ENCODE measurements around the gene MARCHF6.

Gene MARCHF6

DNA sequence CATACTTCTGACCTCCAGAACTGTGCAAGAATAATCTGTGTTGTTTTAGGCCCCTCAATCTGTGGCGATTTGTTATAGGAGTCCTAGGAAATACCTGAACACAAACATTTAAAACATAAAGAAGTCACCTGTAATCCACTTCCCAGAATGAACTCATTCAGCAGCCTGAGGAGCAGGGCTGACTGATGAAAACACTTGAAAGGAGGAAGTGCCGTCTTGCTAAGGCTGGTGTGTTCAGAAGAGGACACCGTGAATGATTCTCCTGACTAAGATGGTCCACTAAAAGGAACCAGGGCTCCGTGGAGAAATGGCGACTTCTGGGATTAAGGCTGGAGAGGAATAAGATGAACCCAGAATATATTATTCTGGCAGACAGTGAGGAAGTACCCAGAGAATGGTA, 18.7 kb upstream of the MARCHF6 start:
- Histone ChIP-seq H3K4me3 (replicated peaks; ENCODE audit: insufficient read depth, low read length) (no peak overlapping the region), H3K27me3 (ENCODE audit: insufficient read depth, poor library complexity, severe bottlenecking) (peaks cover 7% of the 10 kb centered on the region), H3K27ac (replicated peaks) (no peak overlapping the region)
- peak in 1 of 2 experiments; percentile 53 for DNase-seq (ENCODE audit: low read depth in 1 of 2, low spot score in 1 of 2)
- TF ChIP-seq GABPA (IDR thresholded peaks at IDR 0.05; ENCODE audit: low read depth), result no peak
- TF ChIP-seq, protein P1, sequence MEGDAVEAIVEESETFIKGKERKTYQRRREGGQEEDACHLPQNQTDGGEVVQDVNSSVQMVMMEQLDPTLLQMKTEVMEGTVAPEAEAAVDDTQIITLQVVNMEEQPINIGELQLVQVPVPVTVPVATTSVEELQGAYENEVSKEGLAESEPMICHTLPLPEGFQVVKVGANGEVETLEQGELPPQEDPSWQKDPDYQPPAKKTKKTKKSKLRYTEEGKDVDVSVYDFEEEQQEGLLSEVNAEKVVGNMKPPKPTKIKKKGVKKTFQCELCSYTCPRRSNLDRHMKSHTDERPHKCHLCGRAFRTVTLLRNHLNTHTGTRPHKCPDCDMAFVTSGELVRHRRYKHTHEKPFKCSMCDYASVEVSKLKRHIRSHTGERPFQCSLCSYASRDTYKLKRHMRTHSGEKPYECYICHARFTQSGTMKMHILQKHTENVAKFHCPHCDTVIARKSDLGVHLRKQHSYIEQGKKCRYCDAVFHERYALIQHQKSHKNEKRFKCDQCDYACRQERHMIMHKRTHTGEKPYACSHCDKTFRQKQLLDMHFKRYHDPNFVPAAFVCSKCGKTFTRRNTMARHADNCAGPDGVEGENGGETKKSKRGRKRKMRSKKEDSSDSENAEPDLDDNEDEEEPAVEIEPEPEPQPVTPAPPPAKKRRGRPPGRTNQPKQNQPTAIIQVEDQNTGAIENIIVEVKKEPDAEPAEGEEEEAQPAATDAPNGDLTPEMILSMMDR (IDR thresholded peaks at IDR 0.05; ENCODE audit: insufficient read depth, low read length), result no peak
- peak; percentile 97 for TF ChIP-seq SPI1 (IDR thresholded peaks at IDR 0.05; ENCODE audit: borderline replicate concordance, low read depth)

DNA sequence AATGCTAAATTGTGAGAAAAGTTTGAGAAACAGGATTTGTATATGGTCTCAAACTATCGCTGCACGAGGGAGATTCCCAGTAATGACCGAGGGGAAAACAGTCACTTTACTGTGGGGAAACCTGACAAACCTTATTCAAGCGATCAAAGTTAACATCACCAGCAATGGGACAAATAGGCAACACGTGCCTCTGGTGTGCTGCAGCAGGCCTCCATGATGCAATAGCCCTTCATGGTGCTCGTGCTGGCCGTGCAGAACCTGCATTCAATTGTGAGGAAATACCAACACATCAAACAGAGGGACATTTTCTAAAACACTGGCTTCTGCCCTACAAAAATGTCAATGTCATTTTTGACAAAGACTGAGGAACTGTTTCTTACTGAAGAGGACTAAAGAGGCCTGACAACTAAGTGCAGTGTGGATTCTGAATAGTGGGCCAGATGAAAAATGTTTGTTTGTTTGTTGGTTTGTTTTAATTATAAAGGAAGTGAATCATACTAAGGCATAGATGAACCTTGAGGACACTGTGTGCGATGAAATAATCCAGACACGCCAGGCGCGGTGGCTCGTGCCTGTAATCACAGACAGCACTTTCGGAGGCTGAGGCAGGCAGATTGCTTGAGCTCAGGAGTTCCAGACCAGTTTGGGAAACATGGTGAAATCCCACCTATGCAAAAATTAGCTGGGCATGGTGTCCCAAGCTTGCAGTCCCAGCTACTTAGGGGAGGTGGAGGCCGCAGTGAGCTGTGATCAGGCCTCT, 17.6 kb upstream of the MARCHF6 start:
- Histone ChIP-seq H3K27me3 (ENCODE audit: insufficient read depth, poor library complexity, severe bottlenecking) (peaks cover 7% of the 10 kb centered on the region), H3K4me3 (replicated peaks; ENCODE audit: insufficient read depth, low read length) (no peak overlapping the region), H3K27ac (replicated peaks) (peak overlapping the region; percentile 19; the same call in 1 of the 2 replicates)
- DNase-seq (ENCODE audit: low read depth in 1 of 2, low spot score in 1 of 2), result peak; percentile 41 to 43
- TF ChIP-seq, protein P1 (IDR thresholded peaks at IDR 0.05; ENCODE audit: insufficient read depth, low read length), result no peak
- TF ChIP-seq SPI1 (IDR thresholded peaks at IDR 0.05; ENCODE audit: borderline replicate concordance, low read depth) (no peak), GABPA (IDR thresholded peaks at IDR 0.05; ENCODE audit: low read depth) (no peak)
- TF ChIP-seq, protein P2, sequence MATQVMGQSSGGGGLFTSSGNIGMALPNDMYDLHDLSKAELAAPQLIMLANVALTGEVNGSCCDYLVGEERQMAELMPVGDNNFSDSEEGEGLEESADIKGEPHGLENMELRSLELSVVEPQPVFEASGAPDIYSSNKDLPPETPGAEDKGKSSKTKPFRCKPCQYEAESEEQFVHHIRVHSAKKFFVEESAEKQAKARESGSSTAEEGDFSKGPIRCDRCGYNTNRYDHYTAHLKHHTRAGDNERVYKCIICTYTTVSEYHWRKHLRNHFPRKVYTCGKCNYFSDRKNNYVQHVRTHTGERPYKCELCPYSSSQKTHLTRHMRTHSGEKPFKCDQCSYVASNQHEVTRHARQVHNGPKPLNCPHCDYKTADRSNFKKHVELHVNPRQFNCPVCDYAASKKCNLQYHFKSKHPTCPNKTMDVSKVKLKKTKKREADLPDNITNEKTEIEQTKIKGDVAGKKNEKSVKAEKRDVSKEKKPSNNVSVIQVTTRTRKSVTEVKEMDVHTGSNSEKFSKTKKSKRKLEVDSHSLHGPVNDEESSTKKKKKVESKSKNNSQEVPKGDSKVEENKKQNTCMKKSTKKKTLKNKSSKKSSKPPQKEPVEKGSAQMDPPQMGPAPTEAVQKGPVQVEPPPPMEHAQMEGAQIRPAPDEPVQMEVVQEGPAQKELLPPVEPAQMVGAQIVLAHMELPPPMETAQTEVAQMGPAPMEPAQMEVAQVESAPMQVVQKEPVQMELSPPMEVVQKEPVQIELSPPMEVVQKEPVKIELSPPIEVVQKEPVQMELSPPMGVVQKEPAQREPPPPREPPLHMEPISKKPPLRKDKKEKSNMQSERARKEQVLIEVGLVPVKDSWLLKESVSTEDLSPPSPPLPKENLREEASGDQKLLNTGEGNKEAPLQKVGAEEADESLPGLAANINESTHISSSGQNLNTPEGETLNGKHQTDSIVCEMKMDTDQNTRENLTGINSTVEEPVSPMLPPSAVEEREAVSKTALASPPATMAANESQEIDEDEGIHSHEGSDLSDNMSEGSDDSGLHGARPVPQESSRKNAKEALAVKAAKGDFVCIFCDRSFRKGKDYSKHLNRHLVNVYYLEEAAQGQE (IDR thresholded peaks at IDR 0.05; ENCODE audit: insufficient replicate concordance, low read depth), result no peak

DNA sequence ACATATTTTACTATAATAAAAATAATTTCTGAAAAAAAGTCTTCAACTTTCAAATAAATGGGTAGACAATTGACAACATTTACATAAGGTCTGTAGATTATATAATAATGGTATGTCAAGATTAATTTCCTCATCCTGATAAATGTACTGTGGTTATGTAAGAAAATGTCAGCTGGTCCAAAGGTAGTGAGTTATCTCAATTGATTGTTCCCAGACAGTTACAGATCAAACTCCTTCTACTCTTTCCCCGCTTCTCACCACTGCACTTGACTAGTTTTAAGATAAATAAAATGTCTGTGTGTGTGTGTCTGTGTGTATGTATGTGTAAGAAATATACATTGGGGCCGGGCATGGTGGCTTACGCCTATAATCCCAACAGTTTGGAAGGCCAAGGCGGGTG, 16.4 kb upstream of the MARCHF6 start:
- Histone ChIP-seq H3K4me3 (replicated peaks; ENCODE audit: insufficient read depth, low read length) (no peak overlapping the region), H3K27me3 (ENCODE audit: insufficient read depth, poor library complexity, severe bottlenecking) (peaks cover 7% of the 10 kb centered on the region), H3K27ac (replicated peaks) (no peak overlapping the region)
- TF ChIP-seq GABPA (IDR thresholded peaks at IDR 0.05; ENCODE audit: low read depth), result no peak
- TF ChIP-seq SPI1 (IDR thresholded peaks at IDR 0.05; ENCODE audit: borderline replicate concordance, low read depth), result no peak
- TF ChIP-seq POLR2AphosphoS5 (IDR thresholded peaks at IDR 0.05; ENCODE audit: low read depth), result no peak
- TF ChIP-seq, protein P1 (IDR thresholded peaks at IDR 0.05; ENCODE audit: insufficient read depth, low read length), result no peak
- TF ChIP-seq, protein P2 (IDR thresholded peaks at IDR 0.05; ENCODE audit: insufficient replicate concordance, low read depth), result no peak
- no peak for DNase-seq (ENCODE audit: low read depth in 1 of 2, low spot score in 1 of 2)
